ENCODE data around the gene KISS1R.

Gene KISS1R

DNA sequence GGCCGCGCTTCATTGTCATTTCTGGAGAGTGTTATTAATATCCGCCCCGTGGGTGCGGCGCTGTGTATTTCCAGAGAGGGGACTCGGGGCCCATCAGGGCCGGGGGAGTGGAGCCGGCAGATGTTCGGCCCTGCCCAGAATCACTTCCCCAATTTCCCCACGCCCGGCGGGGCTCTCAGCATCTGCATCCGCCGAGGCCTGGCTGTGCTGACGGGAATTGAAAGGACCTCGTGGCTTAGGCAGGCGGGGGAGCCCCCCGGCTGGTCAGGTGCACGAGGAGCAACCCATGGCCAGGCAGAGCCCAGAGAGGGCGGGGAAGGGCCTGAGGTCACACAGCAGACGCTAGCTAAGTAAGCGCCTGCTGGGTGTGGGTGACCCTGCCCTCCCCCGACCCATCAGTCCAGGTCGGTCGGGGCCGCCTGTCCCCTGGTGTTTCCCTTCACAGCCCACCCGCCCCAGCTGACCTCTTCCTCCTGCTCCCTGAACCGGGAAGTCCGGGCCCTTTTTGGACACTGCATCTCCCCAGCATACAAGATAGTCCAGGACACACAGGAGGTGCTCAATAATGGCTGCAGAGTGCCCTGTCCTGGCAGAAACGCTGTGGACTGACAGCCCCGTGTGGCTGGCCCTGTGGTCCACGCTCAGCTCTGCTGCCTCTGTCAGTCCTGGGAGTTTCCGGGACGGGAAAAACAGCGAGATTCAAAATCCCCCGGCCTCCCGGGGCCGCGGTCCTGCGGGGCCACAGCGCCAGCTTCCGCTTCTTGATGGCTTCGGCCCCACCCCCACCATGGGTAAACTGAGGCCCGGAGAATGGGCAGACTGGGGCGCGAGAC lies 30.8 kb downstream of the KISS1R start:
- Histone ChIP-seq H3K4me3 (ENCODE audit: low read length in 2 of 2) (no peak overlapping the region), H3K4me1 (ENCODE audit: control insufficient read depth in 2 of 2, insufficient read depth in 2 of 2, low read length in 2 of 2) (peaks cover 22 to 23% of the 10 kb centered on the region in 2 donors), H3K27me3 (ENCODE audit: control insufficient read depth in 2 of 2, insufficient read depth in 2 of 2, low read length in 2 of 2) (no peaks in the 10 kb centered on the region), H3K27ac (ENCODE audit: low read depth in 2 of 2, low read length in 2 of 2) (peak overlapping the region; percentile 28 to 67), H3K9me3 (ENCODE audit: control insufficient read depth in 2 of 2, low read length in 2 of 2) (no peaks in the 10 kb centered on the region), H3K9ac (ENCODE audit: low read depth in 1 of 2, low read length in 2 of 2) (no peak overlapping the region), H3K36me3 (ENCODE audit: control insufficient read depth in 2 of 2, insufficient read depth in 2 of 2, low read length in 2 of 2) (no peaks in the 10 kb centered on the region)

DNA sequence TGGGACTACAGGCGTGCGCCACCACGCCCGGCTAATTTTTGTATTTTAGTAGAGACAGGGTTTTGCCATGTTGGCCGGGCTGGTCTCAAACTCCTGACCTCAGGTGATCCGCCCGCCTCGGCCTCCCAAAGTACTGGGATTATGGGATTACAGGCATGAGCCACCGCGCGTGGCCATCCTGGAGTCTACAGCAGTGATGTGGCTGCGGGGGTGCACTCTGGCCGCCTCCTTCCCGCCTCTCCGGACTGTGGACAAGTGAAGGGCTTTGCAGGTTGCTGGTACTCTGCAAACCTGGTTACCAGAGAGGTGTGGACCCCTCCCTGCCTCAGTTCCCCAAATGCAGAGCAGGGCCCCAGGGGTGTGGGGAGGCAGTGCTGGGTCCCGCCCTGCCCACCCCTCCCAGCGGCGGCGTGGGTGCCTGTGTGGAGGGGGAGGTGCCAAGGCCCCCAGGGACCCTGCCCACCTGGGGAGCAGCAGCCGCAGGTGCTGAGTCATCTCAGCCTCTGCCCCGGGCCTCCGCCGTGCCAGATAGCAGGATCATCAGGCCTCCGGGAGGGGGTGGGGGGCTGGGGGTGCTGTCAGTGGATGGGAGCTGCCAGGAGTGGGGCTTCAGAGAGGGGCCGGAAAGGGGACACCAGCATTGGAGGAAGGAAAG lies 31.8 kb downstream of the KISS1R start:
- H3K36me3 ChIP-seq (ENCODE audit: control insufficient read depth in 2 of 2, insufficient read depth in 2 of 2, low read length in 2 of 2) = no peaks in the 10 kb centered on the region
- H3K27ac ChIP-seq (ENCODE audit: low read depth in 2 of 2, low read length in 2 of 2) = no peak overlapping the region
- H3K9ac ChIP-seq (ENCODE audit: low read depth in 1 of 2, low read length in 2 of 2) = no peak overlapping the region
- no peaks in the 10 kb centered on the region for H3K27me3 ChIP-seq (ENCODE audit: control insufficient read depth in 2 of 2, insufficient read depth in 2 of 2, low read length in 2 of 2)
- no peak overlapping the region for H3K4me3 ChIP-seq (ENCODE audit: low read length in 2 of 2)
- H3K4me1 ChIP-seq (ENCODE audit: control insufficient read depth in 2 of 2, insufficient read depth in 2 of 2, low read length in 2 of 2) = peaks cover 21 to 23% of the 10 kb centered on the region in 2 donors
- no peaks in the 10 kb centered on the region for H3K9me3 ChIP-seq (ENCODE audit: control insufficient read depth in 2 of 2, low read length in 2 of 2)

DNA sequence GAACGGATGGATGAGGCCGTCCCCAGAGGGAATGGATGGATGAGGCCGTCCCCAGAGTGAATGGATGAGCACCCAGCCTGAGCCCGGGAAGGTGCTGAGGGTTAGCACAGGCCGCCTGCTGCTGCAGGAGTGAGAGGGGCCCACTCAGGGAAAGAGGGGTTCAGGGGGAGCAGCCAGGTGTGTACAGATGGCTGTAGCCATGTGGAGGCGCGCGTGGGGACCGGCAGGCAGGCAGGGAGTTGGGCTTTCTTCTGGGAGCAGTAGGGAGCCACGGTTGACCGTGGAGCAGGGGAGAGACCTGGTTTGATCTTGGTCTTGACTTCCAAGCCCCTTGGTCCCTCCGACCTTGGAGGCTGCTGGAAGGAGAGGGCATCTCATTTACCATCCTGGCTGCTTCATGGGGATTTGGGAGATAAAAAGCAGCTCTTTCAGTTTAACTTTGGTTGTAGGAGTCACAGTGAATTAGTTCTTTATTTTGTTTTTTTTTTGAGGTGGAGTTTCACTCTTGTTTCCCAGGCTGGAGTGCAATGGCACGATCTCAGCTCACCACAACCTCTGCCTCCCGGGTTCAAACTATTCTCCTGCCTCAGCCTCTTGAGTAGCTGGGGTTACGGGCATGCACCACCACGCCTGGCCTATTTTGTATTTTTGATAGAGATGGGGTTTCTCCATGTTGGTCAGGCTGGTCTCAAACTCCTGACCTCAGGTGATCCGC lies 33.4 kb downstream of the KISS1R start:
- no peak overlapping the region for H3K27ac ChIP-seq (ENCODE audit: low read depth in 2 of 2, low read length in 2 of 2)
- no peaks in the 10 kb centered on the region for H3K36me3 ChIP-seq (ENCODE audit: control insufficient read depth in 2 of 2, insufficient read depth in 2 of 2, low read length in 2 of 2)
- no peak overlapping the region for H3K9ac ChIP-seq (ENCODE audit: low read depth in 1 of 2, low read length in 2 of 2)
- H3K4me1 ChIP-seq (ENCODE audit: control insufficient read depth in 2 of 2, insufficient read depth in 2 of 2, low read length in 2 of 2) = peaks cover 11 to 14% of the 10 kb centered on the region in 2 donors
- no peak overlapping the region for H3K4me3 ChIP-seq (ENCODE audit: low read length in 2 of 2)
- H3K9me3 ChIP-seq (ENCODE audit: control insufficient read depth in 2 of 2, low read length in 2 of 2) = no peaks in the 10 kb centered on the region
- H3K27me3 ChIP-seq (ENCODE audit: control insufficient read depth in 2 of 2, insufficient read depth in 2 of 2, low read length in 2 of 2) = no peaks in the 10 kb centered on the region

DNA sequence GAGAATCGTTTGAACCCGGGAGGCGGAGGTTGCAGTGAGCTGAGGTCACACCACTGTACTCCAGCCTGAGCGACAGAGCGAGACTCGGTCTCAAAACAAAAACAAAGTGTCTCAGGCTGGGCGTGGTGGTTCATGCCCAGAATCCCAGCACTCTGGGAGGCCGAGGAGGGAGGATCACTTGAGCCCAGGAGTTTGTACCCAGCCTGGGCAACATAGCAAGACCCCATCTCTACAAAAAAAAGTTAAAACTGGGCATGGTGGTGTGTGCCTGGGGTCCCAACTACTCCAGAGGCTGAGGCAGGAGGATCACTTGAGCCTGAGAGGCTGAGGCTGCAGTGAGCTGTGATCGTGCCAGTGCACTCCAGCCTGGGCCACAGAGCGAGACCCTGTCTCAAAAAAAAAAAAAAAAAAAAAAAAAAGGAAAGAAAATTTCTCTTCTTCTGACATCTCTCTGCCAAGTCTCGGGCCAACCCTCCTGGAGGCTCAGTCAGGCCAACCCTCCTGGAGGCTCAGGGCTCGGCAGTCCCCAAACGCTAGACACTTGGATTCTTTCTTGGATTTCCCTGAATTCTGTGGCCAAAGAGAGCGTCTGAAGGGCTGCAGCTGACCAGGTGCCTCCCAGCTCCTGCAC lies 35.0 kb downstream of the KISS1R start:
- Histone ChIP-seq H3K9ac (ENCODE audit: low read depth in 1 of 2, low read length in 2 of 2) (peak overlapping the region in 1 of 2 donors; percentile 59), H3K36me3 (ENCODE audit: control insufficient read depth in 2 of 2, insufficient read depth in 2 of 2, low read length in 2 of 2) (no peaks in the 10 kb centered on the region), H3K9me3 (ENCODE audit: control insufficient read depth in 2 of 2, low read length in 2 of 2) (no peaks in the 10 kb centered on the region), H3K27ac (ENCODE audit: low read depth in 2 of 2, low read length in 2 of 2) (peak overlapping the region in 1 of 2 donors; percentile 63), H3K27me3 (ENCODE audit: control insufficient read depth in 2 of 2, insufficient read depth in 2 of 2, low read length in 2 of 2) (peaks cover 0 to 2% of the 10 kb centered on the region in 2 donors), H3K4me3 (ENCODE audit: low read length in 2 of 2) (no peak overlapping the region), H3K4me1 (ENCODE audit: control insufficient read depth in 2 of 2, insufficient read depth in 2 of 2, low read length in 2 of 2) (peaks cover 18 to 20% of the 10 kb centered on the region in 2 donors)

DNA sequence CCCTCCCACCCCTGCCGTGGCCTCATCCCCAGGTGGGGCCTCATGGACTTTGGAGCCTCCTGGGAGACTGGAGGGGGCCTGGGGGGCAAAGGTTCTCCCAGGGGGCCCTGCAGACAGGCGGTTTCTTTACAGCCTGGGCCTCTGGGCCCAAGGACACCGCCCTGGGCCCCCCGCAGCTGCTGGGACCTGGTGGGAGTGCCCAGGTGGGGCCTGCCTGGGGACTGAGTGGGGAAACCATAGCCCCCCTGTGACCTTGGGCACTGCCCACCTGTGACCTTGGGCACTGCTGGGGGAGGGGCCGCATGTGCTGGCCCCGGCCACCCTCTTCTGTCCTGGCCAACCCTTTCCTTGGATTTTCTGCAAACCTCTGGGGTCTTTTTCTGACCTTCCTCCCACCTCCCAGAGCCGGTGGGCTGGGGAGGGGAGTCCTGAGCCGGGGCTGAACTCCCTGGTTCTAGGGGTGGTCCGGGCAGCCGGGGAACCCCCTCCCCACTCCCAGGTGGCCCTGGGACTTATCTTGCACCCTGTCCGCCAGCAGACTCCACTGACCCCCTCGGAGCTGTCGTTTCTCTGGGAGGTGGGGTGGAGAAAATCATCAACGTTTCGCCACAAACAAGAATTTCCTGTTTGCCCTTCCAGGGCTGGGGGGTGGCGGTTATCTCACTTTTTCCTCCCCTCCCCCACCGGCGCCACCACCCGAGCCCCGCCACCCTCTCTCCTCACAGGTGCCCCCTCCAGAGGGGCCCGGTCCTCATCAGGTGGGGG lies 35.7 kb downstream of the KISS1R start:
- Histone ChIP-seq H3K36me3 (ENCODE audit: control insufficient read depth in 2 of 2, insufficient read depth in 2 of 2, low read length in 2 of 2) (no peaks in the 10 kb centered on the region), H3K9ac (ENCODE audit: low read depth in 1 of 2, low read length in 2 of 2) (peak overlapping the region; percentile 59 to 63), H3K9me3 (ENCODE audit: control insufficient read depth in 2 of 2, low read length in 2 of 2) (no peaks in the 10 kb centered on the region), H3K4me3 (ENCODE audit: low read length in 2 of 2) (peak overlapping the region; percentile 39 to 57), H3K27me3 (ENCODE audit: control insufficient read depth in 2 of 2, insufficient read depth in 2 of 2, low read length in 2 of 2) (peaks cover 0 to 2% of the 10 kb centered on the region in 2 donors), H3K27ac (ENCODE audit: low read depth in 2 of 2, low read length in 2 of 2) (peak overlapping the region in 1 of 2 donors; percentile 63), H3K4me1 (ENCODE audit: control insufficient read depth in 2 of 2, insufficient read depth in 2 of 2, low read length in 2 of 2) (peaks cover 18 to 20% of the 10 kb centered on the region in 2 donors)

DNA sequence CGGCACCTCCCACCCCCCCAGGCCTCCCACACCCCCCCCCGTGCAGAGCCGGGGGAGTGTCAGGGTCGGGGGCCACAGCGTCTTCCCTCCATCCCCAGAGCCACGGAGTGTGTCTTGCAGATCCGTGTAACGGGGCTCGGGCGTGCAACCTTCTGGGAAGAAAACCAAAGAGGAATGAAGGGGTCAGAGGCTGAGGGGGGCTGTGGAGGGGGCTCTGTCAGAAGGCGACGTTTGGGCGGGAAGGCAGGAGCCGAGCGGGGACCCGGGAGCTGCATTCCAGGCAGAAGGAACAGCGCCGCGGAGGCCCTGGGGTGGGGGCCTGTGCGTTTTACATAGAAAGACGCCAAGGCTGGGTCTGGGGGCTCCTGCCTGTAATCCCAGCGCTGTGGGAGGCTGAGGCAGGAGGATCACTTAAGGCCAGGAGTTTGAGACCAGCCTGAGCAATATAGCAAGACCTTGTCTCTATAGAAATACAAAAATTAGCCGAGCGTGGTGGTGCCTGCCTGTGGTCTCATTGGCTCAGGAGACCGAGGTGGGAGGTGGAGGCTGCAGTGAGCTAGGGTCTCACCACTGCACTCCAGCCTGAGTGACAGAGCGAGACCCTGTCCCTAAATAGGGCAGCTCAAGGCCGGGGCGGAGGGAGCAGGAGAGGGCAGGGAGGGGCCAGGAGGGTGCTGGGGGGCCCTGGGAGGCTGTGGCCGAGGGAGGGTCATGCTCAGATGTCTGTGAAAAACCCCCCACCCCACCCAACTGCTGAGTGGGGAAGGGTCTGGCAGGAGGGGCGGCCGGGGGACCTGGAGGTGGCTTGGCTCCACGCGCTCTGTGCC lies 36.5 kb downstream of the KISS1R start:
- H3K27ac ChIP-seq (ENCODE audit: low read depth in 2 of 2, low read length in 2 of 2) = no peak overlapping the region
- H3K4me3 ChIP-seq (ENCODE audit: low read length in 2 of 2) = no peak overlapping the region
- H3K9me3 ChIP-seq (ENCODE audit: control insufficient read depth in 2 of 2, low read length in 2 of 2) = no peaks in the 10 kb centered on the region
- no peak overlapping the region for H3K9ac ChIP-seq (ENCODE audit: low read depth in 1 of 2, low read length in 2 of 2)
- H3K36me3 ChIP-seq (ENCODE audit: control insufficient read depth in 2 of 2, insufficient read depth in 2 of 2, low read length in 2 of 2) = no peaks in the 10 kb centered on the region
- H3K4me1 ChIP-seq (ENCODE audit: control insufficient read depth in 2 of 2, insufficient read depth in 2 of 2, low read length in 2 of 2) = peaks cover 18 to 20% of the 10 kb centered on the region in 2 donors
- H3K27me3 ChIP-seq (ENCODE audit: control insufficient read depth in 2 of 2, insufficient read depth in 2 of 2, low read length in 2 of 2) = peaks cover 0 to 2% of the 10 kb centered on the region in 2 donors

DNA sequence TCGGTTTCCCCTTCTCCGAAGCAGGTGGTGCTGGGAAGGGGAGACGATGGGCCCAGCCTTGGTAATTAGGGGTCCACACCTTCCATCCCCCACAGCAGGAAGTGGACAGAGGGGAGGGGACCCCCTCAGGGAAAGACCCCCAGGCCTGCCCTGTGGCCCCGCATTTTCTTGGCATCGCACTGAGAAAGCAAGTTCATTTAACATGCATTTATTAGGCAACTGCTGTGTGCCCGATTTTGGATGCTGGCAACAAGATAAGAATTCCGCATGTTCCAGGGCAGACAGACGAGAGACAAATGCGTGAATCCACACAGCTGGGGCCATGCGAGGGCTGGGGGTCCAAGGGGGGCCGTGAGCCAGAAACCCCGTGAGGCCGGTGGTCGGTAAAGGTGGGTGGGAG lies 37.1 kb downstream of the KISS1R start:
- Histone ChIP-seq H3K4me3 (ENCODE audit: low read length in 2 of 2) (no peak overlapping the region), H3K9ac (ENCODE audit: low read depth in 1 of 2, low read length in 2 of 2) (no peak overlapping the region), H3K27ac (ENCODE audit: low read depth in 2 of 2, low read length in 2 of 2) (no peak overlapping the region), H3K27me3 (ENCODE audit: control insufficient read depth in 2 of 2, insufficient read depth in 2 of 2, low read length in 2 of 2) (peaks cover 0 to 2% of the 10 kb centered on the region in 2 donors), H3K36me3 (ENCODE audit: control insufficient read depth in 2 of 2, insufficient read depth in 2 of 2, low read length in 2 of 2) (no peaks in the 10 kb centered on the region), H3K4me1 (ENCODE audit: control insufficient read depth in 2 of 2, insufficient read depth in 2 of 2, low read length in 2 of 2) (peaks cover 18 to 20% of the 10 kb centered on the region in 2 donors), H3K9me3 (ENCODE audit: control insufficient read depth in 2 of 2, low read length in 2 of 2) (no peaks in the 10 kb centered on the region)

DNA sequence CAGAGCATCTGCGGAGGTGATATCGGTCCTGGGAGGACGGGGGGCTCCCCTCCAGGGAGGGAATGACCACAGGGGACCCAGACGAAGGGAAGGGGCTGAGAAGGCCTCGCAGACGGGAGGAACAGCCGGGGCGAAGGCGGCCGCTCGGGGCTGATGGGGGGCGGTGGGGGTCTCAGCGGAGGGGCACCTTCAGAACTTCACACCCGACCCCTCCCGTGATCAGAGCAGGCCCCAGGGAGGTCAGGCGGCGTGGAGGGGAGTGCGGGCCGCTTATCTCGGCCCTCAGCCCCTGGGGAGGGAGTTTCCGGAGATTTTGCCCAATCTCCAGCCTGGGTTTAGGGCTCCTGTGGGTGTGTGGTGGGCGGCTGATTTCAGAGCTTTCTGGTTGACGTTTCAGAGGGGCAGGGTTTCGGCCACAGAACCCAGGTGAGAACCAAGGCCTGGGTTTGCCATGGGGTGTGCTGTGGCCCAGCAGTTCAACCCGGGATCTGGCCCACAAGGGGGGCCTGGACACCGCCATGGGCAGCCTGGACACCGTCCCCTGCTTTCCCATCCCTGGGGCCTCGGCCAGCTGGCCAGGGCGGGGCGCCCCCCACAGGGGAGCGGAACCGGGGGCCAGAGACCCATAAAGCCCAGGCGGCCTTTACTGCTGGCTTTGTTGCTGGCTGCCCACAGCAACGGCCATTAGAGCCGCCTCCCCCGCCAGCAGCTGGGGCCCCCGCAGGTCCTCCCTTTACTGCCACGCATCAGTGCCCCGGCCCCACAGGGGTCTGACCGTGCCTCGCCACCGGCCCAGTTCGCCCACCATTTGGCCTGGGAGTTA lies 37.8 kb downstream of the KISS1R start:
- H3K36me3 ChIP-seq (ENCODE audit: control insufficient read depth in 2 of 2, insufficient read depth in 2 of 2, low read length in 2 of 2) = peaks cover 0 to 3% of the 10 kb centered on the region in 2 donors
- H3K27me3 ChIP-seq (ENCODE audit: control insufficient read depth in 2 of 2, insufficient read depth in 2 of 2, low read length in 2 of 2) = peaks cover 0 to 2% of the 10 kb centered on the region in 2 donors
- no peak overlapping the region for H3K4me3 ChIP-seq (ENCODE audit: low read length in 2 of 2)
- H3K4me1 ChIP-seq (ENCODE audit: control insufficient read depth in 2 of 2, insufficient read depth in 2 of 2, low read length in 2 of 2) = peaks cover 18 to 20% of the 10 kb centered on the region in 2 donors
- H3K27ac ChIP-seq (ENCODE audit: low read depth in 2 of 2, low read length in 2 of 2) = no peak overlapping the region
- H3K9ac ChIP-seq (ENCODE audit: low read depth in 1 of 2, low read length in 2 of 2) = no peak overlapping the region
- H3K9me3 ChIP-seq (ENCODE audit: control insufficient read depth in 2 of 2, low read length in 2 of 2) = no peaks in the 10 kb centered on the region

Data from mucosa of rectum (tissue), 2 donors.